GM12875 (cell line): ENCODE data around the gene NPRL2.

Source experiments
- H3K4me3 ChIP-seq: one replicate; pipeline ENCODE4 v1.5.1; 2011; ENCODE audit warnings: low read depth, low read length, control low read depth
- TF ChIP-seq, protein P1 (sequence below): IDR thresholded peaks from 2 replicates; pipeline ENCODE4 v1.5.1; 2011; ENCODE audit warnings: low read depth, mild to moderate bottlenecking, control low read depth, inconsistent platforms, low read length, moderate library complexity, borderline replicate concordance; ENCODE audit not compliant: insufficient read depth

NPRL2 gene

DNA sequence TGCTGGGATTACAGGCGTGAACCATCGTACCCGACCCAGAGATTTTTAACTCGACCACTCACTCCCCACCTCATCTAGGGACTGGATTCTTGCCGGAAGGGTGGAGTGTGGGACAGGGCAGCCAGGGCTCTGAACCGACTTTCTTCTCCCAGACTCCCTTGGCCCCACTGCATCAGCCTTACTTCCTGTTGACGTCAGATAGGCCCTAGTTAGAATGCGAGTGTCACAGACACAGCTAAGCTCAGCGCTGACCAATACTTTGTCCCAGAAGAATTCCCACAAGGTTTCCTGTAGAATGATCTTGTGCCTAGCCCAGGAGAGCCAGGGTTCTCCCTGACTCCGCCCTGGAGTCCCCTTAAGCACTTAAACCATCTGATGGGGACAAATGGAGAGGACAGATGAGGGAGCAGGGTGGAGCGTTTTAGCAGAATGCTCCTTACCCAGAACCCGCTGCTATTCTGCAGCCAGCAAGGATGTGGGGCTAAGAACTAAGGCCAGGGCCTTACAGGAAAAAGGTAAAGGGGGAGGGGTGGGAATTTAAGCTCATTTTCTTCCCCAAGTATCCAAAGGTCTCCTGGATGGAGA lies 16.7 kb downstream of the NPRL2 start:
- H3K4me3 ChIP-seq: no peak overlapping the region
- TF ChIP-seq, protein P1, sequence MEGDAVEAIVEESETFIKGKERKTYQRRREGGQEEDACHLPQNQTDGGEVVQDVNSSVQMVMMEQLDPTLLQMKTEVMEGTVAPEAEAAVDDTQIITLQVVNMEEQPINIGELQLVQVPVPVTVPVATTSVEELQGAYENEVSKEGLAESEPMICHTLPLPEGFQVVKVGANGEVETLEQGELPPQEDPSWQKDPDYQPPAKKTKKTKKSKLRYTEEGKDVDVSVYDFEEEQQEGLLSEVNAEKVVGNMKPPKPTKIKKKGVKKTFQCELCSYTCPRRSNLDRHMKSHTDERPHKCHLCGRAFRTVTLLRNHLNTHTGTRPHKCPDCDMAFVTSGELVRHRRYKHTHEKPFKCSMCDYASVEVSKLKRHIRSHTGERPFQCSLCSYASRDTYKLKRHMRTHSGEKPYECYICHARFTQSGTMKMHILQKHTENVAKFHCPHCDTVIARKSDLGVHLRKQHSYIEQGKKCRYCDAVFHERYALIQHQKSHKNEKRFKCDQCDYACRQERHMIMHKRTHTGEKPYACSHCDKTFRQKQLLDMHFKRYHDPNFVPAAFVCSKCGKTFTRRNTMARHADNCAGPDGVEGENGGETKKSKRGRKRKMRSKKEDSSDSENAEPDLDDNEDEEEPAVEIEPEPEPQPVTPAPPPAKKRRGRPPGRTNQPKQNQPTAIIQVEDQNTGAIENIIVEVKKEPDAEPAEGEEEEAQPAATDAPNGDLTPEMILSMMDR: no peak

DNA sequence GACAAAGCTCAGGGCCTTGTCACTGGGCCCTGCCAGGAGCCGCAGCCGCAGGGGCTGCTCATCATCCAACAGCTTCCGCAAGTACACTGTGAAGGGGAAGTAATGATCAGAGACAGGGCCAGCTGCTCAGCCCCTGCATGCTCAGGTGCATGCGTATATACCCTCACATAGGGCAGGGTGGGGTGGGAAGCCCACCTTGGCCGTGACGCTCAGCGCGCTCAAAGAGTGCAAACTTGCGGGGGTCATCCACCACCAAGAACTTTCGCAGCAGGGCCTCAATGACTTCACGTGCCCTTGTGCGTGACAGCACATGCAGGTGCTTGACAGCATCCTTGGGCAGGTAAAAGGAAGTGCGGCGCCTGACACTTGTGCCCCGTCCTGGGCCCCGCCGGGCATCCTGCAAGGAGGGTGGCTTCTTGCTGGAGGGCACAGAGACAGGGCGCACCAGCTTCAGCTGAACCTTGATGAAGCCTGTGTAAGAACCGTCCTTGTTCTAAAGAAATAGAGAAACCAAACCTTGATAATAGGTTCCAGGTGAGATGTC lies 19.1 kb downstream of the NPRL2 start:
- H3K4me3 ChIP-seq: no peak overlapping the region
- TF ChIP-seq, protein P1: no peak

DNA sequence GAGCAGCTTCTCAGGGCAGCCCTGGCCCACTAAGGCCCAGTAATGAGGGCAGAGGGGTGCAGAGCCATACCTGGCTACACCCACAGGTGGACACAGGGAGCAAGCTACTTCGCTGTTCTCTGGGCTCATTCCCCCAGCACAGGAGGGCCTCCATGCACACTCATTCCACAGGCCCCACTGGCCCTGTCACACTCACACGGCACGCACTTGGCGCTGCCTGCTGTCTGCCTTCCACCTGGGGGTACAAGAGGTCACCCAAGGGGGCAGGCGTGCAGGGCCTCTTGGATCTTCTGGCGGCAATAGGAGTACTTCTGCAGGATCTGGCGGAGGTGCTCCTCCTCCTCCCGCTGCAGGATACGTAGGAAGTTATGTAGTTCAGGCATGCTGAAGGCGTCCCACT lies 20.2 kb downstream of the NPRL2 start:
- H3K4me3 ChIP-seq: no peak overlapping the region

DNA sequence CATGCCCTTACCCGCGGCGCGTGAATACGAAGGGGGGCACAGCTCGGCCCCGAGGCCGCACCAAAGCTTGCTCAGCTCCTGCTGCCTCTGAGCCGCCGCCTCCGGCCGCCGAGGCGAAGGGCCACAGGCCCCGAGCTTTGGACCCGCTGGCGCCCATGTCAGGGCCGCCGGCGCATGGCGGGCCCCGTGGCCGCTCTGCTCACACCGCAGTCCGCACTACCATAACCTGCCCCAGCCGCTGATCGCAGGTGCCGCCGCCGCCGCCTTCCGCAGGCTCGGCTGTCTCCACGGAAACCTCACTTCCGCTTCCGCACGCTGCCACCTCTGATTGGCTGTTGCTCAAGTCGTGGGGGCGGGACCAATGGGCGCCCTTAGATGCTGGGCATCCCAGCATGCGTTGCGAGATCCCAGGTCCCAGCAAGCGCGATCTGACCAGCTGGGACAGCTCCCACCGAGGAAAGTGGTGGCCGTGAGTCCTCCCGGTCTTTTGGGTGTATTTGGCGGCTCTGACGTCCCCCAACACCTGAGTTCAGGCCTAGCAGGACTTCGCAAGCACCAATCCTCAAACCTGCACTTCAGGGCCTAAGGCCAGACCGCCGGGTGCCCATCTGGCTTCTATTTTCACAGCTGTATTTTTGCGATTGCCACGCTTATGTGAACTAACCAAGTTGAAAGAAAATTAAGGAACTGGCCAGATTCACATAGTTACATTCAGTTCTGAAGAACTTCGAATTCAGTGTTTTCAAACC lies 22.5 kb downstream of the NPRL2 start, which contains the start of gene TUSC2:
Gene TUSC2 (minus strand): TSS at position 281 of the 749 bp plus-strand sequence. CDS start 124 bp downstream, at position 157.
- peak within 1 kb of the TSS; percentile 81 for H3K4me3 ChIP-seq
- TF ChIP-seq, protein P1: no peak

More for the DNA sequence above, 20.2 kb downstream of the NPRL2 start:
- TF ChIP-seq, protein P1: no peak

DNA sequence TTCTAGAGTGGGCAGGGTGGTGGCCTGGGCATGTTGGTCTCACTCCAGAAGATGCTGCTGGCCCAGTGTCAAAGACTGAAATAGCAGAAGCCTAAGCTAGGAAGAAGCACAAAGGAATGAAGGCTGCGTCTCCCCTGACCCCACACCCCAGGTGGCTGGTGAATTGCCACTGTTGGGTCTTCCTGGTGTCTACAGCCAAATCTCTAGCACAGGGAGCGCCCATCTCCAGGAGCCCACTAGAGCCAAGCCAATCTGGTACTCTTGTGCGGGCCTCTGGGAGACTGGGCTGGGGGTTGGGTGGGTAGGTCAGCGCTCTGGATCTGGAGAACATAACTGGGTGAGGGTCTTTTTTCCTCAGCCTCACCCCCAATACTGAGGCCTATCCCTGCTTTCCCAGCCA lies 23.4 kb downstream of the NPRL2 start:
- TF ChIP-seq, protein P1: no peak
- peak overlapping the region; percentile 81 for H3K4me3 ChIP-seq

DNA sequence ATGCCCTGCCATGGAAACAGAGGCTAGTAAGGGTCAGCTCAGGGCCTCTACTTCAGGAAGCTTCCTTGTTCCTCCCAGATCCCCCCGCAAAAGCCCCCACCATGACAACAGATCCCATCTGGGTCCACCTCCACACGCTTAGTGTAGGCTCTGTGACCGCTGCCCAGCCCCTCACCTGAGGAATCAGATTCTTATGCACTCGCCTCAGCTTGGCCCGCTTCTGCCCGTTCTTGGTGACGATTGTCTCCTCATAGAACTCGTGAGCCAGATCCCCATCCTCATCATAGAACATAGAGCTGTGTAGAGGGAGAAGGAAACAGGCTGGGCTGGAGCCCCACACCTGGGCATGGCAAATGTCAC lies 24.4 kb downstream of the NPRL2 start:
- TF ChIP-seq, protein P1: no peak
- H3K4me3 ChIP-seq: no peak overlapping the region
